ENCODE data around the gene CYP4V2.
A peak's percentile ranks its signal among the peaks of the same experiment; 100 is the strongest.

The CYP4V2 gene

DNA sequence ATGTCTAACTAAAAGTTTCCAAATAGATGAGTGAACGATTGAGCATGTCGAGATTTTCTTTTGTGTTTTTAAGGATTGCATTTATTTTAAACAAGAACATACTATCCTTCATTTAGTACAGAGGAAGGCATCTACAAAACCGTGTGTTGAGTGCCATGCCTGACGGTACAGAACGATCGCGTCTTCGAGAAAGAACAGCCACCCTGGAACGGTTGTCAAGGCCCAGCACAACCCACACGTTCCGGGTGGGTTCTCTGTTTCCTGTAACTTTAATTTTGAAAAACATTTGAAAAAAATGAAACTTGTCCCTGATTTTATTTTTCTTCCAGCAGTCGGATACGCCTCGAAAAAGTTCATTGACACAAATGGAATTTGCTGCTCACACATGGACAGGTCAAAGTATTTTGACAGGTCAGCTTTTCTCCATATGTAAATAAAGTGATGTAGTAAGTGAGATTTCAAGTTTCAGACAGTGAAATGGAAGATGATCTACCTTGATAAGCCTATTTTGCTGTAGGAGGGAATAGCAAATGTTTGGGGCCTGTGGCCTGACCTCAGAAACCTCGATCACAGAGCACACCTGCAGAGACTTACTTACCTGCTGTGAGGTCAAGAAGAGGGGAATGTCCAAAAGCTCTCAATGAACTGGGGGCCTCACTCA lies 24.4 kb upstream of the CYP4V2 start:
- no peak overlapping the region for H3K9ac ChIP-seq
- TF ChIP-seq CTCF (IDR thresholded peaks at IDR 0.05) = no peak
- no peak overlapping the region for H3K4me3 ChIP-seq (ENCODE audit: low read depth, low read length)
- no peaks in the 10 kb centered on the region for H3K36me3 ChIP-seq (ENCODE audit: control insufficient read depth, insufficient read depth, low read length)
- H3K27me3 ChIP-seq (ENCODE audit: control insufficient read depth, insufficient read depth, low read length) = no peaks in the 10 kb centered on the region
- no peaks in the 10 kb centered on the region for H3K9me3 ChIP-seq (ENCODE audit: control insufficient read depth, low read length)
- H3K4me1 ChIP-seq = no peaks in the 10 kb centered on the region
- peak overlapping the region; percentile 42 for H3K4me2 ChIP-seq (ENCODE audit: low read length)
- no peaks in the 10 kb centered on the region for H3K79me2 ChIP-seq
- no peak overlapping the region for H2AFZ ChIP-seq
- H3K27ac ChIP-seq = peak overlapping the region; percentile 12

DNA sequence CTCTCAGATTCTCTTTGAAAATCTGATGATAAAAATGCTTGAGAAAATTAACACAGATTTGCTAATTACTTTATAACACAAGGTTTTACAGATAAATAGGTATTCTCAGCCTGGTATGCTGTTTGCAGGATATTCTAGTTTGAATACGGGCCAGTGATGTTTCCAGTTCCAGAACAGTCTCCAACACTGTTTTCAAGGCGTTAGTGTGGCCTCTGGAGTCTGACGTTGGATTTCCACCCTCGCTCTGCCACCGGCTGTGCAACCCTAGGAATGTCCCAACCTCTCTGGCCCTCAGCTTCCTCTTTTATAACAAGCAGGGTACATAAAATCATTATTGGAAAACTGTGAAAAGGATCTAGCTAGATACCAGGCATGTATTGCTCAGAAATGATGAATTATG lies 23.8 kb upstream of the CYP4V2 start:
- H3K27me3 ChIP-seq (ENCODE audit: control insufficient read depth, insufficient read depth, low read length) = no peaks in the 10 kb centered on the region
- H3K4me3 ChIP-seq (ENCODE audit: low read depth, low read length) = no peak overlapping the region
- no peak overlapping the region for H3K9ac ChIP-seq
- no peaks in the 10 kb centered on the region for H3K4me1 ChIP-seq
- no peak overlapping the region for H2AFZ ChIP-seq
- H3K79me2 ChIP-seq = no peaks in the 10 kb centered on the region
- no peaks in the 10 kb centered on the region for H3K9me3 ChIP-seq (ENCODE audit: control insufficient read depth, low read length)
- H3K4me2 ChIP-seq (ENCODE audit: low read length) = peak overlapping the region; percentile 42
- no peak for TF ChIP-seq CTCF (IDR thresholded peaks at IDR 0.05)
- H3K36me3 ChIP-seq (ENCODE audit: control insufficient read depth, insufficient read depth, low read length) = no peaks in the 10 kb centered on the region
- H3K27ac ChIP-seq = no peak overlapping the region

GRCh38 chr4:186168750-186169149 lies 22.6 kb upstream of the CYP4V2 start:
- no peak overlapping the region for H2AFZ ChIP-seq
- H3K9me3 ChIP-seq (ENCODE audit: control insufficient read depth, low read length) = no peaks in the 10 kb centered on the region
- no peak overlapping the region for H3K9ac ChIP-seq
- TF ChIP-seq CTCF (IDR thresholded peaks at IDR 0.05) = no peak
- no peaks in the 10 kb centered on the region for H3K27me3 ChIP-seq (ENCODE audit: control insufficient read depth, insufficient read depth, low read length)
- no peak overlapping the region for H3K27ac ChIP-seq
- no peaks in the 10 kb centered on the region for H3K79me2 ChIP-seq
- H3K4me3 ChIP-seq (ENCODE audit: low read depth, low read length) = no peak overlapping the region
- no peaks in the 10 kb centered on the region for H3K4me1 ChIP-seq
- H3K4me2 ChIP-seq (ENCODE audit: low read length) = no peak overlapping the region
- no peaks in the 10 kb centered on the region for H3K36me3 ChIP-seq (ENCODE audit: control insufficient read depth, insufficient read depth, low read length)

DNA sequence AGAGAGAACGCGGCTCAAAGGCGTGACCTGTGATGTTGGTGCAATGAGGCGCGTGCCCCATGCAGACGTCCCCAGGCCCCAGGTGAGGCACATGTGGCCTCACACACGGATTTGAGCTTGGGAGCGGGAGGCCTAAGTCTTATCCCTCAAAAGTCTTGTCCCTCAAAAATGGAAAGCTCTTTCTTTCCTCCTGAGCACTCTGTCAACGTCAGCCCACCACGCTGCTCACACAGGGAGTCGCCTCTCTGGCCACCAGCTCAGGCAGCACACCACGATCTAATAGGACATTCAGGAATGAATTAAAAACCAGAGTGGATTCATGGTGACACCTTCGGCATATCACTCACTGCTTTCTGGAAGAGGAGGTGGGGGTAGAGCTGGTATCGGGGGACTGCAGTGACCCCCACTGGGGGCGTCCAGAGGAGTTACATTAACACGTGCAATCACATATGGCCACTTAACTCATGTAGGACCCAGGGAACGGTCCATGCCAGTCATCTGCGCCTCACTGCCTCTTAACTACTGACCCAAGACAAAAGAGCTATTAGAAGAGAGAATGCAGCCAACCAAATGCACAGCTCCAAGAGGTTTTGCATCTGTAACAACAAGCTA lies 21.9 kb upstream of the CYP4V2 start:
- Histone ChIP-seq H3K9me3 (ENCODE audit: control insufficient read depth, low read length) (no peaks in the 10 kb centered on the region), H3K27me3 (ENCODE audit: control insufficient read depth, insufficient read depth, low read length) (no peaks in the 10 kb centered on the region), H3K9ac (no peak overlapping the region), H2AFZ (no peak overlapping the region), H3K4me2 (ENCODE audit: low read length) (no peak overlapping the region), H3K36me3 (ENCODE audit: control insufficient read depth, insufficient read depth, low read length) (no peaks in the 10 kb centered on the region), H3K4me3 (ENCODE audit: low read depth, low read length) (no peak overlapping the region), H3K79me2 (no peaks in the 10 kb centered on the region), H3K27ac (no peak overlapping the region), H3K4me1 (no peaks in the 10 kb centered on the region)
- no peak for TF ChIP-seq CTCF (IDR thresholded peaks at IDR 0.05)
